Measurements from ENCODE around the gene G6PC3. TPM values are rescaled to one million over a fixed set of nuclear protein-coding genes. Genes with fewer than 3 reads are reported as not detected.
A peak's percentile ranks its signal among the peaks of the same experiment; 100 is the strongest.

Gene G6PC3
- total and polyA plus RNA-seq, 8 donors, result 9.1 to 54.2 (median 25.3) TPM

GRCh38 chr17:44120851-44121605 lies 50.5 kb downstream of the G6PC3 start:
- Histone ChIP-seq H3K4me1 (peaks cover 0 to 6% (median 6%) of the 10 kb centered on the region in 3 donors), H3K9me3 (no peaks in the 10 kb centered on the region), H3K4me3 (no peak overlapping the region), H3K36me3 (peaks cover 0 to 6% (median 0%) of the 10 kb centered on the region in 3 donors), H3K27ac (no peak overlapping the region), H3K27me3 (no peaks in the 10 kb centered on the region)
- DNase-seq (no peak), FAIRE-seq (no peak), ATAC-seq (no peak)
- intact Hi-C loops (cut with DNase I), result no loop called here
- WGBS, 2 donors, result 55 to 57% methylated on average over 9 of the region's 9 CpGs
- TF ChIP-seq CTCF (IDR thresholded peaks at IDR 0.05), result no peak

GRCh38 chr17:44121997-44122815 lies 51.7 kb downstream of the G6PC3 start:
- FAIRE-seq, result no peak
- no peaks in the 10 kb centered on the region for H3K27me3 ChIP-seq
- H3K27ac ChIP-seq, result peak overlapping the region in 1 of 4 donors; percentile 86
- no peaks in the 10 kb centered on the region for H3K36me3 ChIP-seq
- no peak for TF ChIP-seq CTCF (IDR thresholded peaks at IDR 0.05)
- peak overlapping the region in 3 of 4 donors; percentile 97 to 100 (median 97) for H3K4me3 ChIP-seq
- intact Hi-C loops (cut with DNase I), result no loop called here
- no peaks in the 10 kb centered on the region for H3K9me3 ChIP-seq
- ATAC-seq, result no peak
- peaks cover 0 to 6% (median 6%) of the 10 kb centered on the region in 3 donors for H3K4me1 ChIP-seq
- WGBS, 2 donors, result 26 to 29% methylated on average over 1 of the region's 1 CpG
- DNase-seq, result no peak

GRCh38 chr17:44122816-44123355 lies 52.4 kb downstream of the G6PC3 start:
- Histone ChIP-seq H3K4me3 (peak overlapping the region; percentile 92 to 100 (median 97)), H3K36me3 (no peaks in the 10 kb centered on the region), H3K9me3 (no peaks in the 10 kb centered on the region), H3K27me3 (no peaks in the 10 kb centered on the region), H3K4me1 (peaks cover 0 to 6% (median 6%) of the 10 kb centered on the region in 3 donors), H3K27ac (peak overlapping the region; percentile 74 to 88 (median 81))
- DNase-seq (peak in 1 of 6 donors; percentile 33), FAIRE-seq (no peak), ATAC-seq (peak in 2 of 4 donors; percentile 3 to 17)
- 1 to 2% methylated on average over 22 to 32 of the region's 32 CpGs for WGBS, 2 donors
- intact Hi-C loops (cut with DNase I), result no loop called here
- TF ChIP-seq CTCF (IDR thresholded peaks at IDR 0.05), result no peak

GRCh38 chr17:44123356-44124117 lies 53.0 kb downstream of the G6PC3 start, which contains the start of gene HDAC5:
HDAC5 (minus strand) TSS chr17:44123641; CDS start chr17:44117515, 6,126 bp downstream.
- TF ChIP-seq CTCF (IDR thresholded peaks at IDR 0.05), result peak in 2 of 4 donors; percentile 7 to 35
- H3K9me3 ChIP-seq, result no peaks in the 10 kb centered on the region
- no peaks in the 10 kb centered on the region for H3K36me3 ChIP-seq
- intact Hi-C loops (cut with DNase I), result no loop called here
- ATAC-seq (peak; percentile 97 to 99 (median 97)), FAIRE-seq (no peak), DNase-seq (peak; percentile 95 to 98 (median 96))
- H3K4me3 ChIP-seq, result peak within 1 kb of the TSS; percentile 92 to 100 (median 97)
- H3K27me3 ChIP-seq, result no peaks in the 10 kb centered on the region
- H3K4me1 ChIP-seq, result peaks cover 0 to 6% (median 6%) of the 10 kb centered on the region in 3 donors
- 1% methylated on average over 50 to 76 of the region's 78 CpGs for WGBS, 2 donors
- peak within 1 kb of the TSS; percentile 74 to 88 (median 81) for H3K27ac ChIP-seq
